Panc1 (cell line): ENCODE results near the gene RPN1. TPM values are rescaled to one million over a fixed set of nuclear protein-coding genes. Genes with fewer than 3 reads are reported as not detected.

ENCODE experiments used
- ATAC-seq: fragments of 200-7000 bp; cut with Tn5 transposase; 2 replicates; pipeline ENCODE4 v1.9.1; 2020; ENCODE audit warnings: mild to moderate bottlenecking, moderate library complexity
- BruUV-seq: library from RNA; stranded (reverse); fragments of 400-500 nt; replicated peaks from 2 replicates; lab custom pipeline; 2021; lab: Mats Ljungman, UMichigan
- CTCF ChIA-PET: fragments of 300-600 bp; sonication (Branson Sonifier 250); formaldehyde crosslinking; loops from one replicate; lab custom pipeline; 2022; ENCODE audit warnings: antibody characterized with exemption; lab: Charles Lee
- POLR2A ChIA-PET: fragments of 300-600 bp; sonication (Branson Sonifier 250); formaldehyde crosslinking; loops from one replicate; lab custom pipeline; 2022; ENCODE audit warnings: antibody characterized with exemption; lab: Charles Lee
- DNase-seq: peaks from one replicate; pipeline ENCODE4 v3.0.0-alpha.2; 2010; ENCODE audit warnings: low read depth, low spot score
- H3K27ac ChIP-seq: 2 replicates; pipeline ENCODE4 v1.5.1; 2011; ENCODE audit warnings: mild to moderate bottlenecking, low read length, inconsistent platforms
- H3K27me3 ChIP-seq: fragments of 200-500 bp; sonication (Bioruptor generic); 2 replicates; pipeline ENCODE4 v1.6.0; 2014; ENCODE audit warnings: low read length, inconsistent platforms; ENCODE audit not compliant: control insufficient read depth, insufficient read depth
- H3K36me3 ChIP-seq: fragments of 200-500 bp; sonication (Bioruptor generic); 2 replicates; pipeline ENCODE4 v1.5.1; 2014; ENCODE audit warnings: inconsistent platforms, mild to moderate bottlenecking, low read length, moderate library complexity; ENCODE audit not compliant: control insufficient read depth, insufficient read depth
- H3K4me1 ChIP-seq: 2 replicates; pipeline ENCODE4 v1.5.1; 2011; ENCODE audit warnings: inconsistent platforms, mild to moderate bottlenecking, low read length, moderate library complexity; ENCODE audit not compliant: control insufficient read depth, insufficient read depth
- H3K4me3 ChIP-seq, 2 experiments: 2 replicates each; pipeline ENCODE4 v1.5.1; 2011 to 2012; ENCODE audit warnings: low read depth in 2 of 2, low read length in 2 of 2, mild to moderate bottlenecking in 2 of 2, inconsistent platforms in 1 of 2, moderate library complexity in 1 of 2
- H3K9me3 ChIP-seq: fragments of 200-500 bp; sonication (Bioruptor generic); 2 replicates; pipeline ENCODE4 v1.5.1; 2014; ENCODE audit warnings: low read depth, mild to moderate bottlenecking, inconsistent platforms, low read length, moderate library complexity; ENCODE audit not compliant: control insufficient read depth, insufficient read depth
- CTCF ChIP-seq: fragments of 450-650 bp; IDR thresholded peaks from 2 replicates; pipeline ENCODE4 v1.5.1; 2017; ENCODE audit warnings: mild to moderate bottlenecking
- POLR2AphosphoS5 ChIP-seq: IDR thresholded peaks from 2 replicates; pipeline ENCODE4 v1.6.1; 2012; ENCODE audit warnings: mild to moderate bottlenecking, low read depth, low read length, moderate library complexity
- REST ChIP-seq, 2 experiments: IDR thresholded peaks; 2 replicates each; pipeline ENCODE4 v1.6.1; 2011 to 2012; ENCODE audit warnings: low read depth in 2 of 2, control low read depth in 1 of 2, low read length in 1 of 2, mild to moderate bottlenecking in 1 of 2, moderate library complexity in 1 of 2; ENCODE audit not compliant: insufficient read depth in 1 of 2
- SIN3A ChIP-seq: IDR thresholded peaks from 2 replicates; pipeline ENCODE4 v1.6.1; 2012; ENCODE audit warnings: low read depth, mild to moderate bottlenecking, low read length, moderate library complexity, borderline replicate concordance; ENCODE audit not compliant: insufficient read depth
- TCF7L2 ChIP-seq: IDR thresholded peaks from 2 replicates; pipeline ENCODE4 v1.6.1; 2011; ENCODE audit warnings: mild to moderate bottlenecking, low read depth, low read length, inconsistent platforms
- in situ Hi-C: cut with HindIII; loops from 2 replicates; pipeline ENCODE4 v1.10.0; 2016; ENCODE audit warnings: low sequenced_read_pairs, low pct_unique_long_range_greater_than_20kb
- intact Hi-C: fragments of 100-400 bp; cut with micrococcal nuclease; formaldehyde crosslinking; loops from one replicate; pipeline ENCODE4 v1.10.0; 2022; ENCODE audit not compliant: unreplicated experiment
- total RNA-seq: library from RNA; stranded (reverse); gene quantifications from one replicate; pipeline ENCODE4 v1.2.1, GENCODE V29; 2021; ENCODE audit not compliant: unreplicated experiment

RPN1 gene
- total RNA-seq, 1 experiment from 2014 or later, result 320 TPM

GRCh38 chr3:128573160-128573559, 77.5 kb downstream of the RPN1 start:
- BruUV-seq, result no TSS peak
- intact Hi-C loops, result no loop called here
- in situ Hi-C loops, result no loop called here

GRCh38 chr3:128572644-128573105, 77.9 kb downstream of the RPN1 start:
- DNase-seq (no peak), ATAC-seq (peak; percentile 84)
- ChIA-PET CTCF (interaction anchor here (0.7 to 1.8 kb wide), 4 partner anchors 12 to 151 kb away, joined by 3 to 6 read pairs (median 6); no protein-coding TSS in a partner anchor), POLR2A (interaction anchor here (0.6 kb wide), 2 partner anchors 62 to 383 kb away, joined by 3 to 4 read pairs; no protein-coding TSS in a partner anchor)
- in situ Hi-C loops (no loop called here), intact Hi-C loops (no loop called here)
- Histone ChIP-seq H3K9me3 (no peaks in the 10 kb centered on the region), H3K4me1 (no peaks in the 10 kb centered on the region), H3K27ac (no peak overlapping the region), H3K36me3 (no peaks in the 10 kb centered on the region), H3K4me3 (no peak overlapping the region), H3K27me3 (no peaks in the 10 kb centered on the region)
- TF ChIP-seq TCF7L2 (no peak), POLR2AphosphoS5 (no peak), CTCF (no peak; the same call in 1 of the 2 replicates), REST (IDR thresholded peaks at IDR 0.05; ENCODE audit: insufficient read depth in 1 of 2, low read depth in 2 of 2, low read length in 1 of 2) (no peak), SIN3A (no peak)
- BruUV-seq, result no TSS peak

More at GRCh38 chr3:128573160-128573559, 77.5 kb downstream of the RPN1 start:
- H3K4me1 ChIP-seq, result no peaks in the 10 kb centered on the region
- H3K9me3 ChIP-seq, result no peaks in the 10 kb centered on the region
- no peaks in the 10 kb centered on the region for H3K36me3 ChIP-seq
- no peak overlapping the region for H3K4me3 ChIP-seq
- no peak overlapping the region for H3K27ac ChIP-seq
- DNase-seq (no peak), ATAC-seq (no peak)
- H3K27me3 ChIP-seq, result no peaks in the 10 kb centered on the region
- ChIA-PET POLR2A (interaction anchor here (0.6 kb wide), 2 partner anchors 62 to 384 kb away, joined by 3 to 4 read pairs; no protein-coding TSS in a partner anchor), CTCF (interaction anchor here (0.6 to 1.8 kb wide), 5 partner anchors 11 to 295 kb away, joined by 3 to 6 read pairs (median 5); no protein-coding TSS in a partner anchor)
- no peak for TF ChIP-seq SIN3A
- TF ChIP-seq TCF7L2, result no peak
- no peak for TF ChIP-seq POLR2AphosphoS5
- TF ChIP-seq CTCF, result no peak
- no peak for TF ChIP-seq REST (IDR thresholded peaks at IDR 0.05; ENCODE audit: insufficient read depth in 1 of 2, low read depth in 2 of 2, low read length in 1 of 2)
